ENCODE measurements around the gene IGLL1. TPM values are rescaled to one million over a fixed set of nuclear protein-coding genes. Genes with fewer than 3 reads are reported as not detected.
A peak's percentile ranks its signal among the peaks of the same experiment; 100 is the strongest.
"Not testable (repeated sequence)": the region's sequence is repeated elsewhere in the genome, so short reads cannot be mapped to it uniquely, and the experiment has no call there.

IGLL1 gene
- total RNA-seq, 6 donors from 2014 or later, result not detected

GRCh38 chr22:23544852-23545251, 35.2 kb downstream of the IGLL1 start:
- ATAC-seq (ENCODE audit: low FRiP score in 2 of 2) (no peak), DNase-seq (no peak)
- H3K27ac ChIP-seq, result no peak overlapping the region
- H3K27me3 ChIP-seq, result no peaks in the 10 kb centered on the region
- H3K9me3 ChIP-seq, result peaks cover 0 to 11% (median 3%) of the 10 kb centered on the region in 4 donors
- TF ChIP-seq POLR2A (IDR thresholded peaks at IDR 0.05) (no peak), CTCF (IDR thresholded peaks at IDR 0.05) (no peak), POLR2AphosphoS5 (IDR thresholded peaks at IDR 0.05) (no peak)
- WGBS, 2 donors, result 93 to 97% methylated on average over 2 of the region's 2 CpGs
- no peaks in the 10 kb centered on the region for H3K36me3 ChIP-seq
- H3K4me1 ChIP-seq, result peaks cover 0 to 8% (median 0%) of the 10 kb centered on the region in 4 donors
- no peak overlapping the region for H3K4me3 ChIP-seq

GRCh38 chr22:23543506-23544000, 36.5 kb downstream of the IGLL1 start:
- not testable (repeated sequence) for DNase-seq; H3K27me3 ChIP-seq; ATAC-seq (ENCODE audit: low FRiP score in 2 of 2); H3K4me3 ChIP-seq; H3K36me3 ChIP-seq; H3K27ac ChIP-seq
- WGBS, 2 donors, result 62 to 69% methylated on average over 1 of the region's 1 CpG
- Histone ChIP-seq H3K9me3 (peaks cover 0 to 11% (median 3%) of the 10 kb centered on the region in 4 donors), H3K4me1 (peaks cover 0 to 16% (median 2%) of the 10 kb centered on the region in 4 donors)

- H3K4me1 ChIP-seq, result peaks cover 0 to 16% (median 6%) of the 10 kb centered on the region in 4 donors
- H3K4me3 ChIP-seq, result no peak overlapping the region
- no peaks in the 10 kb centered on the region for H3K27me3 ChIP-seq
- H3K9me3 ChIP-seq, result peaks cover 0 to 8% (median 3%) of the 10 kb centered on the region in 4 donors
- ATAC-seq (ENCODE audit: low FRiP score in 2 of 2) (no peak), DNase-seq (no peak)
- no peaks in the 10 kb centered on the region for H3K36me3 ChIP-seq
- WGBS, 2 donors, result 52 to 64% methylated on average over 5 of the region's 5 CpGs
- TF ChIP-seq CTCF (IDR thresholded peaks at IDR 0.05) (no peak), EP300 (IDR thresholded peaks at IDR 0.05) (no peak), POLR2A (IDR thresholded peaks at IDR 0.05) (no peak), POLR2AphosphoS5 (IDR thresholded peaks at IDR 0.05) (no peak)
- H3K27ac ChIP-seq, result no peak overlapping the region
These were observed 37.2 kb downstream of the IGLL1 start for GRCh38 chr22:23542933-23543332.

- H3K27me3 ChIP-seq; DNase-seq; H3K9me3 ChIP-seq; H3K4me3 ChIP-seq; H3K36me3 ChIP-seq; ATAC-seq (ENCODE audit: low FRiP score in 2 of 2); H3K27ac ChIP-seq: not testable (repeated sequence)
- 54 to 58% methylated on average over 3 of the region's 3 CpGs for WGBS, 2 donors
- peaks cover 0 to 16% (median 6%) of the 10 kb centered on the region in 4 donors for H3K4me1 ChIP-seq
These were observed 37.7 kb downstream of the IGLL1 start for GRCh38 chr22:23542391-23542790.

- H3K4me1 ChIP-seq, result peaks cover 0 to 16% (median 8%) of the 10 kb centered on the region in 4 donors
- 10 to 11% methylated on average over 7 of the region's 7 CpGs for WGBS, 2 donors
- not testable (repeated sequence) for H3K4me3 ChIP-seq; H3K27me3 ChIP-seq; H3K36me3 ChIP-seq; H3K27ac ChIP-seq; H3K9me3 ChIP-seq; DNase-seq; ATAC-seq (ENCODE audit: low FRiP score in 2 of 2)
- peak in 4 of 6 experiments; percentile 45 to 59 (median 52) for TF ChIP-seq CTCF (IDR thresholded peaks at IDR 0.05)
These were observed 38.2 kb downstream of the IGLL1 start for GRCh38 chr22:23541849-23542281.

- WGBS, 2 donors, result 87 to 90% methylated on average over 5 of the region's 5 CpGs
These were observed 39.3 kb downstream of the IGLL1 start for GRCh38 chr22:23540837-23541236.

GRCh38 chr22:23539839-23540198, 40.3 kb downstream of the IGLL1 start:
- H3K9me3 ChIP-seq; DNase-seq; H3K4me3 ChIP-seq; H3K27me3 ChIP-seq; H3K36me3 ChIP-seq; H3K27ac ChIP-seq; ATAC-seq (ENCODE audit: low FRiP score in 2 of 2): not testable (repeated sequence)
- WGBS, 2 donors, result 20 to 22% methylated on average over 6 to 7 of the region's 7 CpGs
- H3K4me1 ChIP-seq, result peaks cover 17 to 28% (median 22%) of the 10 kb centered on the region in 4 donors

More at GRCh38 chr22:23540837-23541236, 39.3 kb downstream of the IGLL1 start:
- H3K4me3 ChIP-seq; H3K27ac ChIP-seq; H3K27me3 ChIP-seq; H3K9me3 ChIP-seq; H3K36me3 ChIP-seq; DNase-seq; ATAC-seq (ENCODE audit: low FRiP score in 2 of 2): not testable (repeated sequence)
- peaks cover 8 to 19% (median 14%) of the 10 kb centered on the region in 4 donors for H3K4me1 ChIP-seq

All from upper lobe of left lung (tissue), 6 donors.